ENCODE results near the gene WDR1. TPM values are rescaled to one million over a fixed set of nuclear protein-coding genes. Genes with fewer than 3 reads are reported as not detected.

WDR1 gene
- total and polyA plus RNA-seq, 3 donors from 2014 or later: 165 to 295 (median 168) TPM

DNA sequence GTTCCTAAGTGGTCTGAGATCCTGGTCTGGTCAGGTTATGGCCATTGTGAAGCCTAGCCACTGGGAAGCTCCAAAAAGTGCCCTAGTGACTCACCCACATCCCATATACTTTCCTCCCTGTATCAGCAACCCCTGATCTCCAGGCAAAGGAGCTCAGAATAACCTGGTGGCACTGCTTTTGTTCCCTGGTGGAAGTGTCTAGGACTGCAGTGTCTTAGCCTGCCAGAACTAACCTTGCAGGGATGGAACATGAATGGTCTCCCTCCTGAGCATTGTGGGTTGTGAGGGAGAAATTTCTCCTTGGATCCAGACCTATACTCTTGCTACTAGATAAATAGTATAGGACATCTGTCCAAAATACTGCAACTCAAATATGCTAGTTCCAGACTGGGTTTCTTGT lies 27.9 kb upstream of the WDR1 start:
- intact Hi-C loops (cut with DNase I; ENCODE audit: low total_unique reads): no loop called here
- H3K4me1 ChIP-seq: no peaks in the 10 kb centered on the region
- TF ChIP-seq, protein P1, sequence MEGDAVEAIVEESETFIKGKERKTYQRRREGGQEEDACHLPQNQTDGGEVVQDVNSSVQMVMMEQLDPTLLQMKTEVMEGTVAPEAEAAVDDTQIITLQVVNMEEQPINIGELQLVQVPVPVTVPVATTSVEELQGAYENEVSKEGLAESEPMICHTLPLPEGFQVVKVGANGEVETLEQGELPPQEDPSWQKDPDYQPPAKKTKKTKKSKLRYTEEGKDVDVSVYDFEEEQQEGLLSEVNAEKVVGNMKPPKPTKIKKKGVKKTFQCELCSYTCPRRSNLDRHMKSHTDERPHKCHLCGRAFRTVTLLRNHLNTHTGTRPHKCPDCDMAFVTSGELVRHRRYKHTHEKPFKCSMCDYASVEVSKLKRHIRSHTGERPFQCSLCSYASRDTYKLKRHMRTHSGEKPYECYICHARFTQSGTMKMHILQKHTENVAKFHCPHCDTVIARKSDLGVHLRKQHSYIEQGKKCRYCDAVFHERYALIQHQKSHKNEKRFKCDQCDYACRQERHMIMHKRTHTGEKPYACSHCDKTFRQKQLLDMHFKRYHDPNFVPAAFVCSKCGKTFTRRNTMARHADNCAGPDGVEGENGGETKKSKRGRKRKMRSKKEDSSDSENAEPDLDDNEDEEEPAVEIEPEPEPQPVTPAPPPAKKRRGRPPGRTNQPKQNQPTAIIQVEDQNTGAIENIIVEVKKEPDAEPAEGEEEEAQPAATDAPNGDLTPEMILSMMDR (IDR thresholded peaks at IDR 0.05): no peak
- TF ChIP-seq POLR2A (IDR thresholded peaks at IDR 0.05): no peak
- H3K27ac ChIP-seq: no peak overlapping the region
- DNase-seq: no peak
- H3K9me3 ChIP-seq: no peaks in the 10 kb centered on the region
- H3K27me3 ChIP-seq: no peaks in the 10 kb centered on the region
- no peak overlapping the region for H3K4me3 ChIP-seq
- H3K36me3 ChIP-seq (ENCODE audit: low read depth, missing control alignments): no peaks in the 10 kb centered on the region

DNA sequence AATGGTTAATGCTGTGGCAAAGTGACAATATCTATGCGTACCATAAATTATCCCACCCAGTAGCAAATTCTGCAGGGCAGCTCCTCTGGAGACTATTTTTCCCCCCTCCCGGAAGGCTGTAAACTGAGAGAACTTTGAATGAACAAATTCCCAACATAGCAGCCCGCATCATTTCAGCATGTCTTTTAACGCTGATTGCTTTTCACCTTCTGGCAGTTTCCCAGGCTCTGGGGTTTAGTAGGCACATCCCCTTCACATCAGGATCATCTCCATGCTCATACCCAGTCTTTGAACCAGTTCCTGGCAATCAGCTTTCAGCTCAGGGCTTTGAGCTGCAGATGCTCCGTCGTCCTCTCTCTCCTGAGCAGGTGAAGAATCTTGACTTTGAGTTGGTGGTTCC lies 26.6 kb upstream of the WDR1 start:
- no peaks in the 10 kb centered on the region for H3K4me1 ChIP-seq
- H3K36me3 ChIP-seq (ENCODE audit: low read depth, missing control alignments): no peaks in the 10 kb centered on the region
- TF ChIP-seq POLR2A (IDR thresholded peaks at IDR 0.05): no peak
- TF ChIP-seq, protein P1 (IDR thresholded peaks at IDR 0.05): no peak
- no peak overlapping the region for H3K4me3 ChIP-seq
- 75 to 82% methylated on average over 6 of the region's 6 CpGs for WGBS, 2 donors
- H3K27ac ChIP-seq: no peak overlapping the region
- H3K9me3 ChIP-seq: no peaks in the 10 kb centered on the region
- no peaks in the 10 kb centered on the region for H3K27me3 ChIP-seq
- no peak for DNase-seq
- intact Hi-C loops (cut with DNase I; ENCODE audit: low total_unique reads): no loop called here

DNA sequence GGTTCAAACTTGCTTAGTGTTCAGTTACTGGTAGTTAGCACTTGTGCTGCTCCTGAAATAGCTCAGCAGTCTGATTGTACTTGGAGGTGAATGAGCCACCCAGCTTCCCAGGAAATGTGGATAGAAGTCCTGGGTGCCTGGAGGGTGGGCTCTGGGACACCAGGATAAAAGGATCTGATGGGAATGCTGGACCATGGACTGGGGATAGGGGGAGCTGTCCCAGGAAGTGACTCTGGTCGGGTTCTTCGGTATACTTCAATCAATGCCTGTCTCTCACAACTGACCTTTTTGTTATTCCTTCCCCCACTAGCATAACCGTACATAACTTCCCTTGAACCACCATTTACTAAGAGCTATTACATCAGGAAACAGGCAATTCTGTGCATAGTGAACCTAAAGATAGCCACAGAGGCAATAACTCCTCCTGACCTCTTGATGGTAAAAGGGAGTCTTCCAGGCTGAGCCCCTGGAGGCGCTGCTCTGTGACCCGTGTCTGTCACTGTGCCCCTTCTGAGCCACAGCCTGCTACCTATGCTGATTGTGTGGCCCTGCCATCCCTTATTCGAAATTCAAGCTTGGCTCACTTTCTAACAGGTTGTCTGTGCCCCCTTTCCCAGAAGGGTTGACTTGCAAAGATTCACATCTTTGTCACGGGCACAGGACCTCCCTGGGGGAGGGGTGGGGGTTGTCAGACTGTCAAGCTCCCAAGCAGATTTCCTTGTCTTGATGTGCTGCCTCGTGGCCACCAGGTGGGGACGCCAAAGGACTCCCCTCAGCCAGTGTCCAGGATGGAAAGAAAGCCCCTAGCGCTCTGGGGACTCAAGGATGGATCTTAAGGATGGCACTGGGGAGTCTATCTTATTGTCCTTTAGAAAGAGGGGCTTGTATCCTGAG lies 24.5 kb upstream of the WDR1 start:
- no peaks in the 10 kb centered on the region for H3K27me3 ChIP-seq
- no peaks in the 10 kb centered on the region for H3K4me1 ChIP-seq
- intact Hi-C loops (cut with DNase I; ENCODE audit: low total_unique reads): no loop called here
- 39 to 54% methylated on average over 10 of the region's 10 CpGs for WGBS, 2 donors
- no peak for DNase-seq
- no peaks in the 10 kb centered on the region for H3K36me3 ChIP-seq (ENCODE audit: low read depth, missing control alignments)
- H3K9me3 ChIP-seq: no peaks in the 10 kb centered on the region
- no peak for TF ChIP-seq POLR2A (IDR thresholded peaks at IDR 0.05)
- TF ChIP-seq, protein P1 (IDR thresholded peaks at IDR 0.05): no peak
- H3K27ac ChIP-seq: no peak overlapping the region
- H3K4me3 ChIP-seq: no peak overlapping the region

DNA sequence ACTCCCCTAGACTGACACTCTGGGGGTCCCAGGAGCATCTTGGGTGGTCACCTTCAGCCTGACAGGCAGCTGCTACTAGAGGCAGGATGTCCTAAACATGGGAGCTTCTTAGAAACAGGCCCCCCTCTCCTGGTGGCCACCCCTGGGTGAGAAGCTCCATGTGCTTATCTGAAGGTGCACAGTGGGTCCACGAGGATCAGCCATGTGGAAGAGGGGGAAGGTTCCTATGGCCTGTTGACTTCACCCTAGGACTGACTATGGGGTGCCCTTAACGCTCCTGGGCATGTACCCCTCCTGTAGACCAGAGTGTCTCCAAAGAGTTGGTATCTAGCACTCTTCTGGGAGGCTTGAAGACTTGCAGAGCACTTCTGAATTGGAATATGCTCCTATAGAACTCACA lies 22.9 kb upstream of the WDR1 start:
- no peak for TF ChIP-seq POLR2A (IDR thresholded peaks at IDR 0.05)
- TF ChIP-seq, protein P1 (IDR thresholded peaks at IDR 0.05): no peak
- 81% methylated on average over 2 of the region's 2 CpGs; no CpG with 5 or more reads in 1 of the 2 donors for WGBS, 2 donors
- no peaks in the 10 kb centered on the region for H3K36me3 ChIP-seq (ENCODE audit: low read depth, missing control alignments)
- intact Hi-C loops (cut with DNase I; ENCODE audit: low total_unique reads): no loop called here
- H3K4me3 ChIP-seq: no peak overlapping the region
- no peak for DNase-seq
- H3K4me1 ChIP-seq: no peaks in the 10 kb centered on the region
- H3K27ac ChIP-seq: no peak overlapping the region
- no peaks in the 10 kb centered on the region for H3K9me3 ChIP-seq
- no peaks in the 10 kb centered on the region for H3K27me3 ChIP-seq

DNA sequence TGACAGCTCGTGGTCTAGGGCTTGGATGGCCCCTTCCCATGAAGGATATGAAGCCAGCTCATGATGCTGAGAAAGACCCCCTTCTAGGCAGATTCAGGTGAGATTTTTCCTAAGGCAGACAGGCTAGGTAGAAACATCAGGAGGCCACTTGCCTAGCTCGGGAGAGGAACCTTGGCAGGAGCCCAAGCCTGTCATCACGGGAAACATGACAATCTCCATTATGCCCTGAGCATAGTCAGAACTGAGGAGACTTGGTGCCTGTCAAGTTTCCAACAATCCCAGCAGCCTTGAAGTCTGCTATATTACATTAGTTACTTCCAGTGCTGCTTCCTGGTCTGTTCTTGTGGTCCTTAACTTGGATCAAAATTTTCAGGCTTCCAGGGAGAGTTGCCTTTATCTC lies 18.7 kb upstream of the WDR1 start:
- 38 to 50% methylated on average over 3 of the region's 3 CpGs for WGBS, 2 donors
- H3K4me1 ChIP-seq: no peaks in the 10 kb centered on the region
- no peak overlapping the region for H3K27ac ChIP-seq
- no peaks in the 10 kb centered on the region for H3K9me3 ChIP-seq
- no peaks in the 10 kb centered on the region for H3K36me3 ChIP-seq (ENCODE audit: low read depth, missing control alignments)
- no peak overlapping the region for H3K4me3 ChIP-seq
- TF ChIP-seq, protein P1 (IDR thresholded peaks at IDR 0.05): no peak
- no peak for TF ChIP-seq POLR2A (IDR thresholded peaks at IDR 0.05)
- no peak for DNase-seq
- intact Hi-C loops (cut with DNase I; ENCODE audit: low total_unique reads): no loop called here
- H3K27me3 ChIP-seq: no peaks in the 10 kb centered on the region

All from testis (tissue), 3 donors.